HG02610 (cell line): Measurements from ENCODE around the gene ALG9.

Experiments used
- ATAC-seq: cut with Tn5 transposase; IDR thresholded peaks from one replicate; pipeline ENCODE4 v1.9.1; 2021; ENCODE audit warnings: mild to moderate bottlenecking, moderate library complexity; ENCODE audit not compliant: unreplicated experiment

The ALG9 gene

DNA sequence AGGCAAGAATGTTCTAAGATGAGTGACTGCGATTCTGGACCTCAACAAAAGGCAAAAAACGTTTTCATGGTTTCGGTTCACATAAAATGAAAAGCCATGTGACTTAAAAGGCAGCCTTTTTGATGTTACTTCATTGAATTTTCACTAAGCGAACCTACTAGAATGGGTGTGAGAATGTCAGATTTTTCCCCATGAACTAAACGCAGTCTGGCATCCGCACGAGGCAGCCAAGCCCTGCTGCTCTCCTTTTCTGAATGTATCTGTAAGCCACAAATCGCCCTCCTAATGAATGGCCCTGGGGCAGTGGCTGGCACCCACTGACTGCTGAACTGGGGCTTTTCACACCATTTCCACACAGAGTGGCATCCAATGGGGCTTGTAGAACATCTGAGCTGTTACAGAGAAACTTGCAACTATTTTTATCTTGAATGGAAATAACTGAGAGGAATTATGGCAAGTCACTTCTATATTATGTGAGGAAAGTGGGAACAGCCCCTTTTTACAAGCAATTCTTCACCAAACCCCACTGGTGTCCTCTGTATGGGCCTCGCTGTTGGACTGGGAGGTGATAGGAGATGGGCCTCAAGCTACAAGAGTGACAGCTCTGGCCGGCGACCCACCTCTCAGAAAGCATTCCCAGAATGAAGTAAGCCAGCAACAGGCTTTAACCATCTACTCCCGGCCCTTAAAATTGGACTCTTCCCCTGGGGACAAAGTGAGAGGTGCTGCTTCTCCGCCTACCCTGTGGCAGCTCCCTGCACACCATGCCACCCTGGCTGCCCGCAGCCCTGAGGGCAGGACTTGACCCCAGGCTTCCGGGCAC is 134.5 kb downstream of the ALG9 start:
- ATAC-seq, result no peak
